Articular chondrocyte of knee joint (primary cell): ENCODE measurements around the gene RPF1. TPM values are rescaled to one million over a fixed set of nuclear protein-coding genes. Genes with fewer than 3 reads are reported as not detected.

Source experiments
- total RNA-seq: library from RNA; depleted of rRNA; stranded (reverse); fragments of >200 nt; gene quantifications from 2 replicates; pipeline ENCODE4 v1.2.3, GENCODE V29; 2012

Gene RPF1, protein sequence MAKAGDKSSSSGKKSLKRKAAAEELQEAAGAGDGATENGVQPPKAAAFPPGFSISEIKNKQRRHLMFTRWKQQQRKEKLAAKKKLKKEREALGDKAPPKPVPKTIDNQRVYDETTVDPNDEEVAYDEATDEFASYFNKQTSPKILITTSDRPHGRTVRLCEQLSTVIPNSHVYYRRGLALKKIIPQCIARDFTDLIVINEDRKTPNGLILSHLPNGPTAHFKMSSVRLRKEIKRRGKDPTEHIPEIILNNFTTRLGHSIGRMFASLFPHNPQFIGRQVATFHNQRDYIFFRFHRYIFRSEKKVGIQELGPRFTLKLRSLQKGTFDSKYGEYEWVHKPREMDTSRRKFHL
- total RNA-seq, result 39.7 and 39.8 TPM in 2 replicates

DNA sequence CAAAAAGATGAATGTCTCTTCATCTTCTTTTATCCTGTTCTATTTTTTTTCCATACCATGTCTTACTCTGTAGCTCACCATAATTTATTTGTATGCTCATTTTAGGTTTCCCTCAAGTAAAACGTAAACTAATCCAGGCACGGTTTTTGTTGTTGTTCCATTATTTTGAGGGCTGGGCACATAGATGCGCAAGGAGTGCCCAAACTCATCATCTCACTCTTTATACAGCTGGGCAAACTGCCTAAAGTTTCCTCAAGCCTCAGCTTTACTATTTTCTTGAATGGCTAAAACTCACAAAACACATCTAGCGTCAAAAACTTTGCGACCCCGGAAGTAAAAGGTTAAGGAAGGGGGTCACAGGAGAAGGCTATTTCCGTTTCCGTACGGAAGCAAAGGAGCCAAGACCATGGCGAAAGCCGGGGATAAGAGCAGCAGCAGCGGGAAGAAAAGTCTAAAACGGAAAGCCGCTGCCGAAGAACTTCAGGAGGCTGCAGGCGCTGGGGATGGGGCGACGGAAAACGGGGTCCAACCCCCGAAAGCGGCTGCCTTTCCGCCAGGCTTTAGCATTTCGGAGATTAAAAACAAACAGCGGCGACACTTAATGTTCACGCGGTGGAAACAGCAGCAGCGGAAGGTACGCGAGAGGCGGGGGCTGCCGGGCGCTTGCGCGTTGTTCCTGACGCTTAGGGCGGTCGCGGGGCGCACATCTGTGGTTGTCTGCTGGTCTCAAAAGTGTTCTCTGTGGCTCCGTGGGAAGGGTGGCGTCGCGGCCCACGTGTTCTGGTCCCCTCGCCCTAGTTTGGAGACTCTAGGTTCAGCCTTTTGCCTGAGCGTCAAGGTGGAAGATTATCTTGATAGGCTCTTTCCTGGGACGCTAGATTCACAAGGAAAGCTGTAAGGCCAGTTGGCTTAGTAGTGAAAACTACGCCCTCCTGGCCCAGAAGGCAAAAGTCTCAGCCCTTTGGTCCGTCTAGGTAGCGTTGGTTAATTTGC lies at the start of gene RPF1:
Gene RPF1 (plus strand): TSS at position 391 of the 993 bp plus-strand sequence. CDS start 16 bp downstream, at position 407.

DNA sequence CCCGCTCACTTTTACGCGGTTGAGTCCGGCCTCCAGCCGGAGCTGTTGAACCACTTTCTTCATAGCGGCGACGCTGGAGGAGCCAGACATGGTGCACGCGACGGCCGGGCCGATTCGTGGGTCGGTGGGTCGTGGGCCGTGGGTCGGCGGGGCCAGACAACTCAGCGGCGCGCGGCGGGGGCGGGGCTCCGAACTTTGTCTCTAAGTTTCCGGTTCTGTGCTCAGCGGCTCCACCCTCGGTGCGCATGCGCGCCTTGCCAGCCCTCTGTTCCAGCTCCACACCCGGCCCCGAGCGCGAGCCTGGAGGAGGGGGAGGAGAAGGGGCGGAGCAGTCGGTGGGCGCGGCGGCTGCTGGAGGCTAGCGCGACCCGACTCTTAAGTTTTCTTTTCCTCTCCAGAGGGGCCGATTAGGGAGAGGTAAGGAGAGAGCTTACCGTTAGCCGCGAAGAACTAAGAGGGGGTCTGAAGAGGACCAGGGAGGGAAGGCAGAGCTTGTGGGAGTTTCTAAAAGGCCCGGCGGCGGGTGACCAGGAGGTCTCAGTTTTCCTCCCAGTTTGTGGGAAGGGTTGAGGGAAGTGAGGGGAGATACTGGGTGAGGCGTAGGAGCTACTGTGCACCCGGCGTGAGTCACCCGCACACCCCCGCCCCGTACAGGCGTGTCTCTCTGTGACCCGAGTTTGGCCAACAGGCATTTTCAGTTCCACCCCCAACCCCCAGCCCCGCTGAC lies 27.1 kb downstream of the RPF1 start, which contains the start of the genes GNG5 and SPATA1:
Gene GNG5 (minus strand): TSS at position 580 of the 727 bp plus-strand sequence. CDS start 490 bp downstream, at position 90.
Gene SPATA1 (plus strand): TSS at position 385 of the 727 bp plus-strand sequence. CDS start 9,974 bp downstream, outside the sequence.

Other genes with a start within 250 kb of the RPF1 start
- gene SAMD13, start 177.6 kb upstream of the RPF1 start, total RNA-seq, result 0.78 and 0.97 TPM in 2 replicates
- gene DNASE2B, start 80.8 kb upstream of the RPF1 start, total RNA-seq, result not detected in 2 replicates
- gene SPATA1, start 27.1 kb downstream of the RPF1 start, total RNA-seq, result 2.2 and 2.8 TPM in 2 replicates
- gene GNG5, start 27.3 kb downstream of the RPF1 start, total RNA-seq, result 26.5 and 28.1 TPM in 2 replicates
- 29.7 and 40.4 TPM in 2 replicates for gene CTBS, start 95.2 kb downstream of the RPF1 start, total RNA-seq
- 24.3 and 36.1 TPM in 2 replicates for gene SSX2IP, start 211.2 kb downstream of the RPF1 start, total RNA-seq